H1 (cell line): Measurements from ENCODE around the gene C5orf15. TPM values are rescaled to one million over a fixed set of nuclear protein-coding genes. Genes with fewer than 3 reads are reported as not detected.

Source experiments
- CTCF ChIA-PET: fragments of 300-600 bp; sonication (Branson Sonifier 250); formaldehyde crosslinking; loops from one replicate; lab custom pipeline; 2021; ENCODE audit not compliant: partially characterized antibody; lab: Charles Lee
- POLR2A ChIA-PET: fragments of 300-600 bp; sonication (Branson Sonifier 250); formaldehyde crosslinking; loops from one replicate; lab custom pipeline; 2021; ENCODE audit warnings: inconsistent platforms; ENCODE audit not compliant: partially characterized antibody; lab: Charles Lee
- DNase-seq, 2 experiments: peaks; one replicate each; pipeline versions ENCODE4 v3.0.0 to v3.0.0-alpha.2; 2010 to 2022; ENCODE audit warnings: low spot score in 2 of 2, low read depth in 1 of 2, mixed read lengths in 1 of 2
- FAIRE-seq: peaks from 2 replicates; lab custom pipeline; 2011; peaks lifted over from hg19 to GRCh38; lab: Jason Lieb, UNC
- H2AFZ ChIP-seq: 2 replicates; pipeline ENCODE4 v1.8.1; 2012; ENCODE audit warnings: low read length, inconsistent platforms
- H2AK5ac ChIP-seq: 2 replicates; pipeline ENCODE4 v1.6.1; 2013; ENCODE audit warnings: low read depth, low read length
- H2BK120ac ChIP-seq: replicated peaks from 2 replicates; pipeline ENCODE3; 2013; ENCODE audit warnings: low read depth, low read length, inconsistent platforms
- H2BK12ac ChIP-seq: 2 replicates; pipeline ENCODE4 v1.6.1; 2013; ENCODE audit warnings: low read depth, low read length
- H2BK15ac ChIP-seq: 2 replicates; pipeline ENCODE4 v1.6.1; 2013; ENCODE audit warnings: low read length
- H2BK20ac ChIP-seq: 2 replicates; pipeline ENCODE4 v1.6.1; 2013; ENCODE audit warnings: low read length
- H2BK5ac ChIP-seq: 2 replicates; pipeline ENCODE4 v1.6.1; 2013; ENCODE audit warnings: low read depth, low read length
- H3K14ac ChIP-seq: 2 replicates; pipeline ENCODE4 v1.6.1; 2013; ENCODE audit warnings: inconsistent platforms; ENCODE audit not compliant: insufficient read length
- H3K18ac ChIP-seq: 2 replicates; pipeline ENCODE4 v1.6.1; 2013; ENCODE audit warnings: low read length; ENCODE audit errors: extremely low read depth
- H3K23ac ChIP-seq: 2 replicates; pipeline ENCODE4 v1.6.1; 2013; ENCODE audit warnings: inconsistent platforms; ENCODE audit not compliant: insufficient read length
- H3K23me2 ChIP-seq: 2 replicates; pipeline ENCODE4 v1.6.1; 2013; ENCODE audit warnings: low read depth, low read length
- H3K27ac ChIP-seq: 2 replicates; pipeline ENCODE4 v1.6.1; 2011; ENCODE audit warnings: low read depth, low read length, inconsistent platforms
- H3K27me3 ChIP-seq, 4 experiments: replicated peaks in 1 of 4; 1 replicate in 1 of 4; 2 replicates in 3 of 4; pipeline versions ENCODE4 v1.6.1 to v1.8.1; 2011 to 2013; ENCODE audit warnings: low read length in 3 of 4, mild to moderate bottlenecking in 3 of 4, inconsistent platforms in 2 of 4, mixed read lengths in 2 of 4, moderate library complexity in 1 of 4; ENCODE audit not compliant: control insufficient read depth in 3 of 4, insufficient read depth in 3 of 4; ENCODE audit errors: extremely low read depth in 1 of 4
- H3K36me3 ChIP-seq, 4 experiments: 2 replicates each; pipeline versions ENCODE4 v1.6.1 to v1.8.1; 2011 to 2013; ENCODE audit warnings: mild to moderate bottlenecking in 4 of 4, low read length in 3 of 4, moderate library complexity in 2 of 4, control low read depth in 1 of 4, inconsistent platforms in 1 of 4; ENCODE audit not compliant: insufficient read depth in 4 of 4, control insufficient read depth in 2 of 4
- H3K4ac ChIP-seq: replicated peaks from 2 replicates; pipeline ENCODE3; 2013; ENCODE audit warnings: low read length, low read depth, mixed read lengths, inconsistent platforms; ENCODE audit not compliant: insufficient read length
- H3K4me1 ChIP-seq, 4 experiments: replicated peaks in 1 of 4; 1 replicate in 1 of 4; 2 replicates in 3 of 4; pipeline versions ENCODE4 v1.6.1 to v1.8.1; 2011 to 2013; ENCODE audit warnings: low read length in 3 of 4, inconsistent platforms in 2 of 4, mixed read lengths in 1 of 4; ENCODE audit not compliant: insufficient read depth in 4 of 4, control insufficient read depth in 3 of 4
- H3K4me2 ChIP-seq, 2 experiments: 2 replicates each; pipeline versions ENCODE4 v1.6.1 to v1.8.1; 2011 to 2013; ENCODE audit warnings: low read depth in 2 of 2, low read length in 2 of 2, control low read depth in 1 of 2, inconsistent platforms in 1 of 2, mild to moderate bottlenecking in 1 of 2; ENCODE audit not compliant: insufficient read depth in 1 of 2
- H3K4me3 ChIP-seq, 4 experiments: fragments of 200-600, 300-600 bp in 1 of 4; sonication (generic), shearing (Covaris generic), sonication (Bioruptor Twin) in 1 of 4; 2 replicates each; pipeline versions ENCODE4 v1.5.1 to v1.8.1; 2011 to 2016; ENCODE audit warnings: low read length in 4 of 4, low read depth in 3 of 4, control low read depth in 2 of 4, inconsistent platforms in 2 of 4, mild to moderate bottlenecking in 2 of 4, mixed read lengths in 1 of 4, moderate library complexity in 1 of 4; ENCODE audit not compliant: insufficient read depth in 2 of 4; ENCODE audit errors: extremely low read depth in 1 of 4
- H3K56ac ChIP-seq: replicated peaks from 2 replicates; pipeline ENCODE3; 2013; ENCODE audit warnings: low read depth, mild to moderate bottlenecking, mixed read lengths, low read length, inconsistent platforms; ENCODE audit not compliant: insufficient read length
- H3K79me1 ChIP-seq: 2 replicates; pipeline ENCODE4 v1.6.1; 2013; ENCODE audit warnings: low read depth, low read length, control low read depth
- H3K79me2 ChIP-seq, 2 experiments: 2 replicates each; pipeline versions ENCODE4 v1.6.1 to v1.8.1; 2012 to 2013; ENCODE audit warnings: low read length in 2 of 2, mild to moderate bottlenecking in 2 of 2, inconsistent platforms in 1 of 2; ENCODE audit not compliant: insufficient read depth in 2 of 2, control insufficient read depth in 1 of 2
- H3K9ac ChIP-seq, 4 experiments: replicated peaks in 1 of 4; 1 replicate in 1 of 4; 2 replicates in 3 of 4; pipeline versions ENCODE4 v1.6.1 to v1.8.1; 2011 to 2013; ENCODE audit warnings: low read depth in 3 of 4, low read length in 3 of 4, control low read depth in 2 of 4, mild to moderate bottlenecking in 2 of 4, moderate library complexity in 2 of 4, inconsistent platforms in 1 of 4; ENCODE audit errors: extremely low read depth in 1 of 4
- H3K9me3 ChIP-seq, 2 experiments: 2 replicates each; pipeline versions ENCODE4 v1.6.1 to v1.8.1; 2012 to 2013; ENCODE audit warnings: mild to moderate bottlenecking in 2 of 2, moderate library complexity in 2 of 2, control low read depth in 1 of 2, inconsistent platforms in 1 of 2, low read depth in 1 of 2, low read length in 1 of 2, mixed read lengths in 1 of 2; ENCODE audit not compliant: insufficient read depth in 2 of 2
- H4K20me1 ChIP-seq, 2 experiments: replicated peaks in 1 of 2; 2 replicates each; pipeline versions ENCODE3 to v1.8.1; 2011 to 2013; ENCODE audit warnings: inconsistent platforms in 2 of 2, low read length in 2 of 2, mild to moderate bottlenecking in 1 of 2; ENCODE audit not compliant: insufficient read depth in 2 of 2, control insufficient read depth in 1 of 2
- H4K5ac ChIP-seq: 2 replicates; pipeline ENCODE4 v1.6.1; 2013; ENCODE audit warnings: low read length, low read depth, mixed read lengths, inconsistent platforms; ENCODE audit not compliant: insufficient read length
- H4K8ac ChIP-seq: 2 replicates; pipeline ENCODE4 v1.8.0; 2013; ENCODE audit warnings: mild to moderate bottlenecking, moderate library complexity, low read length, inconsistent platforms; ENCODE audit not compliant: insufficient read depth; ENCODE audit errors: extremely low read depth
- H4K91ac ChIP-seq: replicated peaks from 2 replicates; pipeline ENCODE3; 2013; ENCODE audit warnings: low read length, mixed read lengths, inconsistent platforms; ENCODE audit not compliant: insufficient read length
- CBX5 ChIP-seq: fragments of 300-800, 300-1000 bp; sonication (generic); IDR thresholded peaks from 2 replicates; pipeline ENCODE4 v1.7.1; 2016; ENCODE audit warnings: antibody characterized with exemption, low read length, low read depth
- CBX8 ChIP-seq: fragments of 300-800, 300-1000 bp; sonication (generic); IDR thresholded peaks from 2 replicates; pipeline ENCODE4 v1.7.1; 2016; ENCODE audit warnings: low read depth, low read length, borderline replicate concordance
- EGR1 ChIP-seq: IDR thresholded peaks from 2 replicates; pipeline ENCODE4 v1.6.1; 2011; ENCODE audit warnings: low read depth, low read length, borderline replicate concordance
- HDAC6 ChIP-seq: IDR thresholded peaks from one replicate; pipeline ENCODE4 v1.7.1; 2012; ENCODE audit warnings: low read depth, mild to moderate bottlenecking, inconsistent platforms, low read length, moderate library complexity
- JUND ChIP-seq: IDR thresholded peaks from 2 replicates; pipeline ENCODE4 v1.6.1; 2011; ENCODE audit warnings: mild to moderate bottlenecking, improper control_type of control experiment, low read length
- KDM1A ChIP-seq: fragments of 200-600, 300-600 bp; sonication (generic); IDR thresholded peaks from 2 replicates; pipeline ENCODE4 v1.7.1; 2016; ENCODE audit warnings: mild to moderate bottlenecking, low read length, borderline replicate concordance
- NRF1 ChIP-seq: IDR thresholded peaks from 2 replicates; pipeline ENCODE4 v1.6.1; 2011; ENCODE audit warnings: mild to moderate bottlenecking, low read depth, low read length, improper control_type of control experiment
- POU5F1 ChIP-seq: IDR thresholded peaks from 2 replicates; pipeline ENCODE4 v1.6.1; 2011; ENCODE audit warnings: low read depth, mild to moderate bottlenecking, low read length, moderate library complexity
- RBBP5 ChIP-seq: IDR thresholded peaks from 2 replicates; pipeline ENCODE4 v1.7.1; 2012; ENCODE audit warnings: low read depth, mild to moderate bottlenecking, inconsistent platforms, low read length, moderate library complexity, borderline replicate concordance
- SP2 ChIP-seq: IDR thresholded peaks from 2 replicates; pipeline ENCODE4 v1.6.1; 2012; ENCODE audit warnings: mild to moderate bottlenecking, low read length, inconsistent platforms
- SRF ChIP-seq: IDR thresholded peaks from 2 replicates; pipeline ENCODE4 v1.6.1; 2011; ENCODE audit warnings: mild to moderate bottlenecking, low read depth, low read length, moderate library complexity
- TAF1 ChIP-seq: IDR thresholded peaks from 2 replicates; pipeline ENCODE4 v1.6.1; 2011; ENCODE audit warnings: mild to moderate bottlenecking, low read depth, low read length
- TCF12 ChIP-seq: IDR thresholded peaks from 2 replicates; pipeline ENCODE4 v1.6.1; 2011; ENCODE audit warnings: low read depth, mild to moderate bottlenecking, low read length
- WGBS, 2 experiments: shearing (Covaris generic) in 1 of 2; methylation state at CpG; one replicate each; pipeline versions ENCODE4 v1.1.6 to v1.1.7; 2013 to 2015; ENCODE audit warnings: low lambda C conversion rate in 2 of 2, mixed read lengths in 2 of 2, inconsistent platforms in 1 of 2, low coverage in 1 of 2, missing lambda C conversion rate in 1 of 2; ENCODE audit not compliant: insufficient replicate concordance in 2 of 2, insufficient coverage in 1 of 2, insufficient read length in 1 of 2; ENCODE audit errors: extremely low coverage in 1 of 2, missing lambda C conversion rate in 1 of 2; 5-methylcytosine and 5-hydroxymethylcytosine counted together
- polyA plus RNA-seq, 7 experiments: library from polyadenylated mRNA; depleted of rRNA in 3 of 7; stranded (reverse) in 5 of 7; unstranded in 2 of 7; fragments of >200 nt in 5 of 7; fragments of 200-250 nt in 2 of 7; gene quantifications; 1 replicate in 5 of 7; 2 replicates in 1 of 7; 4 replicates in 1 of 7; pipeline versions ENCODE4 v1.2.1 to v1.2.3, GENCODE V29; 2011 to 2013; ENCODE audit warnings: missing spikeins in 2 of 7, mixed read lengths in 2 of 7
- total RNA-seq: library from RNA; stranded (reverse); fragmentation: NEBNext Ultra II Directional; extraction: Animal tissue kit (Norgen Biotek cat#: 25700); gene quantifications from 2 replicates; pipeline ENCODE4 v1.2.1, GENCODE V29; 2021
- TF ChIP-seq, protein P1 (sequence below): IDR thresholded peaks from 2 replicates; pipeline ENCODE4 v1.6.1; 2012; ENCODE audit warnings: inconsistent platforms

The C5orf15 gene
- total and polyA plus RNA-seq, 2 of the 8 experiments (the other 6 are each of a cell fraction or from before 2014, with no cell fraction given): 31.7 to 39.3 TPM

- Histone ChIP-seq H3K79me2 (peaks cover 0 to 42% of the 10 kb centered on the region in 2 experiments; a peak in 2 of 4 replicates), H4K5ac (no peak overlapping the region), H2AK5ac (no peak overlapping the region), H3K14ac (no peak overlapping the region), H3K23ac (no peak overlapping the region), H2AFZ (no peak overlapping the region), H3K4me2 (peak overlapping the region; percentile 86 to 90), H3K23me2 (peaks cover 6% of the 10 kb centered on the region; the same call in 1 of the 2 replicates), H3K56ac (peak overlapping the region; percentile 52), H2BK12ac (no peak overlapping the region), H3K27ac (peak overlapping the region; percentile 87), H3K4ac (no peak overlapping the region), H3K36me3 (peaks cover 0 to 5% (median 3%) of the 10 kb centered on the region in 4 experiments; a peak in 4 of 8 replicates), H4K91ac (no peak overlapping the region), H3K9me3 (no peaks in the 10 kb centered on the region), H3K4me3 (peak overlapping the region; percentile 76 to 90 (median 88)), H3K18ac (no peak overlapping the region), H3K4me1 (peaks cover 0 to 3% (median under 1%) of the 10 kb centered on the region in 4 experiments; a peak in 1 of 7 replicates), H2BK5ac (peak overlapping the region; percentile 56; the same call in 1 of the 2 replicates), H3K9ac (peak overlapping the region; percentile 80 to 86 (median 82)), H3K27me3 (no peaks in the 10 kb centered on the region), H4K8ac (peak overlapping the region; percentile 96), H3K79me1 (peaks cover 2% of the 10 kb centered on the region), H4K20me1 (no peaks in the 10 kb centered on the region), H2BK120ac (no peak overlapping the region), H2BK20ac (no peak overlapping the region), H2BK15ac (no peak overlapping the region)
- TF ChIP-seq NRF1: no peak
- TF ChIP-seq HDAC6: no peak
- TF ChIP-seq EGR1: no peak
- TF ChIP-seq CBX5: no peak
- TF ChIP-seq KDM1A: no peak
- TF ChIP-seq SRF: no peak
- no peak for TF ChIP-seq CBX8
- no peak for TF ChIP-seq SP2
- no peak for TF ChIP-seq POU5F1
- TF ChIP-seq JUND: no peak
- TF ChIP-seq TCF12: no peak
- TF ChIP-seq, protein P1, sequence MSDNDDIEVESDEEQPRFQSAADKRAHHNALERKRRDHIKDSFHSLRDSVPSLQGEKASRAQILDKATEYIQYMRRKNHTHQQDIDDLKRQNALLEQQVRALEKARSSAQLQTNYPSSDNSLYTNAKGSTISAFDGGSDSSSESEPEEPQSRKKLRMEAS: no peak
- no peak for TF ChIP-seq RBBP5
- TF ChIP-seq TAF1: no peak
- FAIRE-seq: no peak
- DNase-seq: no peak
- ChIA-PET POLR2A (interaction anchor here (0.6 kb wide), 1 partner anchor 16 kb away, joined by 3 read pairs; no protein-coding TSS in a partner anchor), CTCF (interaction anchor here (1.2 kb wide), 2 partner anchors 20 to 29 kb away, joined by 3 to 4 read pairs; no protein-coding TSS in a partner anchor)
- 28% methylated on average over 8 of the region's 12 CpGs; no CpG with 5 or more reads in 1 of the 2 experiments for WGBS, 2 experiments
Observed at GRCh38 chr5:133967698-133968203, 674 bp downstream of the C5orf15 start.
